A673 (cell line): Measurements from ENCODE around the gene GSAP. TPM values are rescaled to one million over a fixed set of nuclear protein-coding genes. Genes with fewer than 3 reads are reported as not detected.
"Not testable (repeated sequence)": the region's sequence is repeated elsewhere in the genome, so short reads cannot be mapped to it uniquely, and the experiment has no call there.

Experiments
- BruUV-seq: library from RNA; stranded (reverse); fragments of 400-500 nt; replicated peaks from 2 replicates; lab custom pipeline; 2021; lab: Mats Ljungman, UMichigan
- CTCF ChIA-PET: fragments of 300-600 bp; sonication (Branson Sonifier 250); formaldehyde crosslinking; loops from one replicate; lab custom pipeline; 2022; ENCODE audit warnings: antibody characterized with exemption; lab: Charles Lee
- POLR2A ChIA-PET: fragments of 300-600 bp; sonication (Branson Sonifier 250); formaldehyde crosslinking; loops from one replicate; lab custom pipeline; 2022; ENCODE audit warnings: antibody characterized with exemption; ENCODE audit not compliant: low non-redundant PET; lab: Charles Lee
- DNase-seq: peaks from one replicate; pipeline ENCODE4 v3.0.0-alpha.2; 2015; ENCODE audit warnings: low spot score
- H3K27ac ChIP-seq: fragments of 200-600 bp; sonication (generic); 2 replicates; pipeline ENCODE4 v1.5.1; 2016; ENCODE audit warnings: mixed run types, low read depth, mild to moderate bottlenecking, mixed read lengths, antibody characterized with exemption, low read length; ENCODE audit not compliant: poor library complexity, severe bottlenecking
- H3K27me3 ChIP-seq: fragments of 200-600 bp; sonication (generic); replicated peaks from 2 replicates; pipeline ENCODE4 v1.6.1; 2017; ENCODE audit warnings: mixed run types, low read depth, mild to moderate bottlenecking, mixed read lengths, antibody characterized with exemption, low read length; ENCODE audit not compliant: insufficient read depth, poor library complexity
- H3K36me3 ChIP-seq: fragments of 200-600 bp; sonication (generic); 2 replicates; pipeline ENCODE4 v1.6.1; 2016; ENCODE audit warnings: mixed run types, mild to moderate bottlenecking, mixed read lengths, antibody characterized with exemption, low read length; ENCODE audit not compliant: insufficient read depth, poor library complexity, severe bottlenecking
- H3K4me1 ChIP-seq: fragments of 200-600 bp; sonication (generic); 2 replicates; pipeline ENCODE4 v1.6.1; 2017; ENCODE audit warnings: mixed run types, mild to moderate bottlenecking, mixed read lengths, antibody characterized with exemption, low read length; ENCODE audit not compliant: insufficient read depth, poor library complexity, severe bottlenecking
- H3K4me3 ChIP-seq: fragments of 200-600 bp; sonication (generic); 2 replicates; pipeline ENCODE4 v1.5.1; 2016; ENCODE audit warnings: low read depth, mixed run types, mild to moderate bottlenecking, mixed read lengths, low read length; ENCODE audit not compliant: poor library complexity, severe bottlenecking
- H3K9me3 ChIP-seq: fragments of 200-600 bp; sonication (generic); 2 replicates; pipeline ENCODE4 v1.6.1; 2016; ENCODE audit warnings: mixed run types, low read depth, mild to moderate bottlenecking, mixed read lengths, antibody characterized with exemption, low read length; ENCODE audit not compliant: poor library complexity, severe bottlenecking
- EZH2 ChIP-seq: fragments of 200-600 bp; sonication (generic); IDR thresholded peaks from 2 replicates; pipeline ENCODE4 v1.6.1; 2017; ENCODE audit warnings: borderline replicate concordance, low read depth, mild to moderate bottlenecking, mixed read lengths, antibody characterized with exemption, low read length; ENCODE audit not compliant: poor library complexity, severe bottlenecking
- intact Hi-C: fragments of 100-400 bp; cut with micrococcal nuclease; formaldehyde crosslinking; loops from one replicate; pipeline ENCODE4 v1.10.0; 2022; ENCODE audit not compliant: unreplicated experiment
- total RNA-seq: library from RNA; stranded (reverse); gene quantifications from 2 replicates; pipeline ENCODE4 v1.2.3, GENCODE V29; 2021
- TF ChIP-seq, protein P1 (sequence below): fragments of 300-800, 200-600 bp; sonication (generic); conservative IDR thresholded peaks from 2 replicates; pipeline ENCODE4 v1.5.1; 2017; ENCODE audit warnings: low read depth, mild to moderate bottlenecking, antibody characterized with exemption, low read length, moderate library complexity, mixed read lengths

The GSAP gene
- total RNA-seq, 1 experiment from 2014 or later: 0.15 TPM

DNA sequence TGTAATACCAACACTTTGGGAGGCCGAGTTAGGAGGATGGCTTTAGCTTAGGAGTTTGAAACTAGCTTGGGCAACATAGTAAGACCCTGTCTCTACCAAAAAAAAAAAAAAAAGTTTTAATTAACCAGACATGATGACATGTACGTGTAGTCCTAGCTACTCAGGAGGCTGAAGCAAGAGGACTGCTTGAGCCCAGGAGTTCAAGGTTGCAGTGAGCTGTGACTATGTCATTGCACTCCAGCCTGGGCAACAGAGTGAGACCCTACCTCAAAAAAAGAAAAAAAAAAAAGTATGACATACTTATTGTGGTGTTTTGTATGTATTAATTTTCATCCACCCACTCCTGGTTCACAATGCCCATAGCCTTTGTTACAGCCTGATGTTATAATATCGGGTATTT is 69.7 kb downstream of the GSAP start:
- ChIA-PET POLR2A (no interaction called here), CTCF (no interaction called here)
- BruUV-seq: no TSS peak
- no peak overlapping the region for H3K4me3 ChIP-seq
- no peak overlapping the region for H3K27ac ChIP-seq
- no peaks in the 10 kb centered on the region for H3K4me1 ChIP-seq
- H3K36me3 ChIP-seq: no peaks in the 10 kb centered on the region
- no peaks in the 10 kb centered on the region for H3K9me3 ChIP-seq
- intact Hi-C loops: no loop called here
- TF ChIP-seq EZH2: no peak
- TF ChIP-seq, protein P1, sequence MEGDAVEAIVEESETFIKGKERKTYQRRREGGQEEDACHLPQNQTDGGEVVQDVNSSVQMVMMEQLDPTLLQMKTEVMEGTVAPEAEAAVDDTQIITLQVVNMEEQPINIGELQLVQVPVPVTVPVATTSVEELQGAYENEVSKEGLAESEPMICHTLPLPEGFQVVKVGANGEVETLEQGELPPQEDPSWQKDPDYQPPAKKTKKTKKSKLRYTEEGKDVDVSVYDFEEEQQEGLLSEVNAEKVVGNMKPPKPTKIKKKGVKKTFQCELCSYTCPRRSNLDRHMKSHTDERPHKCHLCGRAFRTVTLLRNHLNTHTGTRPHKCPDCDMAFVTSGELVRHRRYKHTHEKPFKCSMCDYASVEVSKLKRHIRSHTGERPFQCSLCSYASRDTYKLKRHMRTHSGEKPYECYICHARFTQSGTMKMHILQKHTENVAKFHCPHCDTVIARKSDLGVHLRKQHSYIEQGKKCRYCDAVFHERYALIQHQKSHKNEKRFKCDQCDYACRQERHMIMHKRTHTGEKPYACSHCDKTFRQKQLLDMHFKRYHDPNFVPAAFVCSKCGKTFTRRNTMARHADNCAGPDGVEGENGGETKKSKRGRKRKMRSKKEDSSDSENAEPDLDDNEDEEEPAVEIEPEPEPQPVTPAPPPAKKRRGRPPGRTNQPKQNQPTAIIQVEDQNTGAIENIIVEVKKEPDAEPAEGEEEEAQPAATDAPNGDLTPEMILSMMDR: no peak
- DNase-seq: no peak
- no peaks in the 10 kb centered on the region for H3K27me3 ChIP-seq

DNA sequence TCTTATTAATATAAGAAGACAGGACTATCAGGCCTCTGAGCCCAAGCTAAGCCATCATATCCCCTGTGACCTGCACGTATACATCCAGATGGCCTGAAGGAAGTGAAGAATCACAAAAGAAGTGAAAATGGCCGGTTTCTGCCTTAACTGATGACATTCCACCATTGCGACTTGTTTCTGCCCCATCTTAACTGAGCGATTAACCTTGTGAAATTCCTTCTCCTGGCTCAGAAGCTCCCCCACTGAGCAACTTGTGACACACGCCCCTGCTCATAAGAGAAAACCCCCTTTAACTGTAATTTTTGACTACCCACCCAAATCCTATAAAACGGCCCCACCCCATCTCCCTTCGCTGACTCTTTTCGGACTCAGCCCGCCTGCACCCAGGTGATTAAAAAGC is 70.7 kb downstream of the GSAP start:
- H3K4me1 ChIP-seq, BruUV-seq, POLR2A ChIA-PET, CTCF ChIA-PET, DNase-seq, H3K4me3 ChIP-seq, H3K9me3 ChIP-seq, H3K27ac ChIP-seq, H3K36me3 ChIP-seq, H3K27me3 ChIP-seq, intact Hi-C loops: not testable (repeated sequence)

DNA sequence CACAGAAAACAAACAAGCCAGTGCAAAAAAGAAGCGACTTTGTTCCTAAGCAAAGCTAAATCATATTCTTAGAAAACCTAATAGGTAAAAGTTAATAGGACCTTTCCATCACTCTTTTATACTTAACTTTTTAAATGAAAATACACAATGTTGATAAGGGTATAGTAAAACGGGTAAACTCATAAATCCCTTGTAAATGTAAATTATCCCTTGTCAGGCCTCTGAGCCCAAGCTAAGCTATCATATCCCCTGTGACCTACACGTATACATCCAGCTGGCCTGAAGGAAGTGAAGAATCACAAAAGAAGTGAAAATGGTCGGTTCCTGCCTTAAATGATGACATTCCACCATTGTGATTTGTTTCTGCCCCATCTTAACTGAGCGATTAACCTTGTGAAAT is 76.4 kb downstream of the GSAP start:
- Histone ChIP-seq H3K4me1 (no peaks in the 10 kb centered on the region), H3K4me3 (no peak overlapping the region), H3K27me3 (no peaks in the 10 kb centered on the region), H3K27ac (no peak overlapping the region), H3K9me3 (no peaks in the 10 kb centered on the region), H3K36me3 (no peaks in the 10 kb centered on the region)
- intact Hi-C loops: no loop called here
- POLR2A ChIA-PET: interaction anchor here (0.5 kb wide), 1 partner anchor 71 kb away, joined by 4 read pairs; no protein-coding TSS in a partner anchor
- no peak for DNase-seq
- TF ChIP-seq, protein P1: no peak
- no peak for TF ChIP-seq EZH2
- BruUV-seq: no TSS peak
- CTCF ChIA-PET: no interaction called here
